K562 (cell line): Measurements from ENCODE around the gene RARRES2. TPM values are rescaled to one million over a fixed set of nuclear protein-coding genes. Genes with fewer than 3 reads are reported as not detected.
A peak's percentile ranks its signal among the peaks of the same experiment; 100 is the strongest.

ENCODE experiments used
- ARID1B ChIP-seq: fragments of 450-650 bp; IDR thresholded peaks from 2 replicates; pipeline ENCODE4 v1.6.1; 2016; ENCODE audit warnings: antibody characterized with exemption, mild to moderate bottlenecking, inconsistent platforms
- CREB1 ChIP-seq, 2 experiments: sonication (generic) in 1 of 2; formaldehyde crosslinking in 1 of 2; IDR thresholded peaks; 2 replicates each; pipeline versions ENCODE4 v1.6.1 to v1.8.0; 2012 to 2022; ENCODE audit warnings: inconsistent platforms in 1 of 2, mild to moderate bottlenecking in 1 of 2, missing genetic modification reagents in 1 of 2, moderate library complexity in 1 of 2
- ELF1 ChIP-seq: fragments of 200-800 bp; sonication (Bioruptor generic); IDR thresholded peaks from 2 replicates; pipeline ENCODE4 v1.6.1; 2016; ENCODE audit warnings: missing genetic modification characterization, missing compliant biosample characterization
- ELF2 ChIP-seq: fragments of 250-450 bp; sonication (Bioruptor Pico); IDR thresholded peaks from 2 replicates; pipeline ENCODE4 v1.5.0; 2021; ENCODE audit warnings: mild to moderate bottlenecking
- KAT2B ChIP-seq: IDR thresholded peaks from one replicate; pipeline ENCODE4 v1.6.1; 2012; ENCODE audit warnings: low read depth, mild to moderate bottlenecking, control low read depth, inconsistent platforms, low read length, moderate library complexity
- NFYB ChIP-seq: IDR thresholded peaks from 2 replicates; pipeline ENCODE4 v1.6.1; 2011; ENCODE audit warnings: mild to moderate bottlenecking, moderate library complexity; ENCODE audit not compliant: insufficient read length; ENCODE audit errors: extremely low read depth
- NUFIP1 ChIP-seq: fragments of 450-650 bp; IDR thresholded peaks from 2 replicates; pipeline ENCODE4 v1.6.1; 2018; ENCODE audit not compliant: partially characterized antibody
- POLR2B ChIP-seq: fragments of 450-650 bp; IDR thresholded peaks from 2 replicates; pipeline ENCODE4 v1.6.1; 2018; ENCODE audit warnings: low read depth; ENCODE audit not compliant: partially characterized antibody
- PTRF ChIP-seq: fragments of 450-650 bp; IDR thresholded peaks from 2 replicates; pipeline ENCODE4 v1.6.1; 2016; ENCODE audit warnings: mild to moderate bottlenecking, missing genetic modification characterization, missing compliant biosample characterization
- RFX1 ChIP-seq: fragments of 450-650 bp; IDR thresholded peaks from 2 replicates; pipeline ENCODE4 v1.6.1; 2016; ENCODE audit warnings: mild to moderate bottlenecking, moderate library complexity
- SAP30 ChIP-seq: fragments of 200-600 bp; sonication (generic); IDR thresholded peaks from 2 replicates; pipeline ENCODE4 v1.6.1; 2012; ENCODE audit warnings: borderline replicate concordance, low read depth, mild to moderate bottlenecking, moderate library complexity, low read length, control low read depth, inconsistent platforms; ENCODE audit not compliant: insufficient read depth, poor library complexity, severe bottlenecking
- TGIF2 ChIP-seq: sonication (generic); formaldehyde crosslinking; IDR thresholded peaks from 2 replicates; pipeline ENCODE4 v1.8.1; 2022; ENCODE audit warnings: mild to moderate bottlenecking, missing genetic modification reagents, moderate library complexity
- THRAP3 ChIP-seq: fragments of 450-650 bp; IDR thresholded peaks from 2 replicates; pipeline ENCODE4 v1.6.1; 2016; ENCODE audit warnings: mild to moderate bottlenecking, inconsistent platforms, borderline replicate concordance
- ZNF668 ChIP-seq: fragments of 250-450 bp; sonication (Bioruptor Pico); IDR thresholded peaks from 2 replicates; pipeline ENCODE4 v1.8.0; 2022; ENCODE audit warnings: mild to moderate bottlenecking, inconsistent platforms
- ZNF695 ChIP-seq: fragments of 450-650 bp; formaldehyde crosslinking; IDR thresholded peaks from 2 replicates; pipeline ENCODE4 v1.4.0; 2020; ENCODE audit warnings: mild to moderate bottlenecking, moderate library complexity
- polyA plus RNA-seq, 8 experiments: library from polyadenylated mRNA; depleted of rRNA in 4 of 8; stranded (reverse) in 5 of 8; unstranded in 3 of 8; fragments of >200 nt; fragmentation: Nextera tagmentation in 2 of 8; fragmentation: Illumina TruSeq in 1 of 8; extraction: Ambion mirVana in 2 of 8; extraction: Trizol in 1 of 8; gene quantifications; 2 replicates each; pipeline versions ENCODE4 v1.2.1 to v1.2.3, GENCODE V29; 2011 to 2014; ENCODE audit warnings: inconsistent platforms in 1 of 8, missing spikeins in 1 of 8
- total RNA-seq, 7 experiments: library from RNA; depleted of rRNA in 6 of 7; stranded (reverse); fragments of >200 nt in 6 of 7; fragmentation: Illumina TruSeq in 2 of 7; extraction: Trizol in 2 of 7; gene quantifications; 2 replicates each; pipeline versions ENCODE4 v1.2.1 to v1.2.3, GENCODE V29; 2011 to 2021; ENCODE audit warnings: low replicate concordance in 1 of 7
- TF ChIP-seq, protein P1 (sequence below): fragments of 250-450 bp; sonication (Bioruptor Pico); IDR thresholded peaks from 2 replicates; pipeline ENCODE4 v1.8.0; 2021; ENCODE audit warnings: moderate library complexity, mild to moderate bottlenecking, inconsistent platforms
- TF ChIP-seq, protein P2 (sequence below): sonication (generic); formaldehyde crosslinking; IDR thresholded peaks from 2 replicates; pipeline ENCODE4 v1.9.0; 2022; ENCODE audit warnings: mild to moderate bottlenecking, missing genetic modification reagents
- TF ChIP-seq, protein P3 (sequence below): fragments of 200-800 bp; sonication (Bioruptor generic); IDR thresholded peaks from 2 replicates; pipeline ENCODE4 v1.6.1; 2016; ENCODE audit warnings: missing genetic modification characterization, missing compliant biosample characterization
- TF ChIP-seq, protein P4 (sequence below): fragments of 250-450 bp; sonication (Bioruptor Pico); IDR thresholded peaks from 2 replicates; pipeline ENCODE4 v1.5.0; 2021
- TF ChIP-seq, protein P5 (sequence below): fragments of 450-650 bp; conservative IDR thresholded peaks from 2 replicates; pipeline ENCODE4 v1.6.1; 2016; ENCODE audit warnings: missing genetic modification characterization, low read depth, mild to moderate bottlenecking, control low read depth, missing compliant biosample characterization

The RARRES2 gene
- total and polyA plus RNA-seq, 9 of the 15 experiments (the other 6 are each of a cell fraction or from before 2014, with no cell fraction given) = 0.11 to 1.7 (median 0.23) TPM; not detected in 6

DNA sequence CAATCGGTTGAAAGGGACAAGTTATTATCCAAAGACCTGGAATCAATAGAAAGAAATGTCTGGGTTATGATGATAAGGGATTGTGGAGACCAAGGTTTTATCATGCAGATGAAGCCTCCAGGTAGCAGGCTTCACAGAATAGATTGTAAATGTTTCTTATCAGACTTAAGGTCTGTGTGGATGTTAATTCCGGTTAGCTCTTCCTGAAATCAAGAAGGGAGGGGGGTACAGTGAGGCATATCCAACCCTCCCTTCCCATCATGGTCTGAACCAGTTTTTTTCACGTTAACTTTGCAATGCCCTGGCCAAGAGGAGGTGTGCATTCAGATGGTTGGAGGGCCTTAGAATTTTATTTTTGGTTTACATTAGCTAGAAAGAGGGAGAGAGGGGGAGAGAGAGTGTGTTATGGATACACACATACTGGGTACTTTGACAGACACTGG, 28.0 kb downstream of the RARRES2 start (continued):
- TF ChIP-seq POLR2B (no peak), CREB1 (IDR thresholded peaks at IDR 0.05) (peak; percentile 32), CREB1 (CRISPR knock-in tag; IDR thresholded peaks at IDR 0.05) (no peak), ARID1B (peak; percentile 98), THRAP3 (no peak), ELF1 (tag) (peak; percentile 55; the same call in 1 of the 2 replicates), TGIF2 (CRISPR knock-in tag) (no peak), KAT2B (no peak), NUFIP1 (no peak), RFX1 (no peak), PTRF (tag) (no peak), NFYB (no peak), ZNF695 (CRISPR knock-in tag) (no peak), ZNF668 (no peak), ELF2 (CRISPR knock-in tag) (no peak), SAP30 (no peak)
- TF ChIP-seq, protein P1, sequence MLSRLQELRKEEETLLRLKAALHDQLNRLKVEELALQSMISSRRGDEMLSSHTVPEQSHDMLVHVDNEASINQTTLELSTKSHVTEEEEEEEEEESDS (CRISPR knock-in tag) = no peak
- TF ChIP-seq, protein P2, sequence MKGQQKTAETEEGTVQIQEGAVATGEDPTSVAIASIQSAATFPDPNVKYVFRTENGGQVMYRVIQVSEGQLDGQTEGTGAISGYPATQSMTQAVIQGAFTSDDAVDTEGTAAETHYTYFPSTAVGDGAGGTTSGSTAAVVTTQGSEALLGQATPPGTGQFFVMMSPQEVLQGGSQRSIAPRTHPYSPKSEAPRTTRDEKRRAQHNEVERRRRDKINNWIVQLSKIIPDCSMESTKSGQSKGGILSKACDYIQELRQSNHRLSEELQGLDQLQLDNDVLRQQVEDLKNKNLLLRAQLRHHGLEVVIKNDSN (CRISPR knock-in tag) = no peak
- TF ChIP-seq, protein P3, sequence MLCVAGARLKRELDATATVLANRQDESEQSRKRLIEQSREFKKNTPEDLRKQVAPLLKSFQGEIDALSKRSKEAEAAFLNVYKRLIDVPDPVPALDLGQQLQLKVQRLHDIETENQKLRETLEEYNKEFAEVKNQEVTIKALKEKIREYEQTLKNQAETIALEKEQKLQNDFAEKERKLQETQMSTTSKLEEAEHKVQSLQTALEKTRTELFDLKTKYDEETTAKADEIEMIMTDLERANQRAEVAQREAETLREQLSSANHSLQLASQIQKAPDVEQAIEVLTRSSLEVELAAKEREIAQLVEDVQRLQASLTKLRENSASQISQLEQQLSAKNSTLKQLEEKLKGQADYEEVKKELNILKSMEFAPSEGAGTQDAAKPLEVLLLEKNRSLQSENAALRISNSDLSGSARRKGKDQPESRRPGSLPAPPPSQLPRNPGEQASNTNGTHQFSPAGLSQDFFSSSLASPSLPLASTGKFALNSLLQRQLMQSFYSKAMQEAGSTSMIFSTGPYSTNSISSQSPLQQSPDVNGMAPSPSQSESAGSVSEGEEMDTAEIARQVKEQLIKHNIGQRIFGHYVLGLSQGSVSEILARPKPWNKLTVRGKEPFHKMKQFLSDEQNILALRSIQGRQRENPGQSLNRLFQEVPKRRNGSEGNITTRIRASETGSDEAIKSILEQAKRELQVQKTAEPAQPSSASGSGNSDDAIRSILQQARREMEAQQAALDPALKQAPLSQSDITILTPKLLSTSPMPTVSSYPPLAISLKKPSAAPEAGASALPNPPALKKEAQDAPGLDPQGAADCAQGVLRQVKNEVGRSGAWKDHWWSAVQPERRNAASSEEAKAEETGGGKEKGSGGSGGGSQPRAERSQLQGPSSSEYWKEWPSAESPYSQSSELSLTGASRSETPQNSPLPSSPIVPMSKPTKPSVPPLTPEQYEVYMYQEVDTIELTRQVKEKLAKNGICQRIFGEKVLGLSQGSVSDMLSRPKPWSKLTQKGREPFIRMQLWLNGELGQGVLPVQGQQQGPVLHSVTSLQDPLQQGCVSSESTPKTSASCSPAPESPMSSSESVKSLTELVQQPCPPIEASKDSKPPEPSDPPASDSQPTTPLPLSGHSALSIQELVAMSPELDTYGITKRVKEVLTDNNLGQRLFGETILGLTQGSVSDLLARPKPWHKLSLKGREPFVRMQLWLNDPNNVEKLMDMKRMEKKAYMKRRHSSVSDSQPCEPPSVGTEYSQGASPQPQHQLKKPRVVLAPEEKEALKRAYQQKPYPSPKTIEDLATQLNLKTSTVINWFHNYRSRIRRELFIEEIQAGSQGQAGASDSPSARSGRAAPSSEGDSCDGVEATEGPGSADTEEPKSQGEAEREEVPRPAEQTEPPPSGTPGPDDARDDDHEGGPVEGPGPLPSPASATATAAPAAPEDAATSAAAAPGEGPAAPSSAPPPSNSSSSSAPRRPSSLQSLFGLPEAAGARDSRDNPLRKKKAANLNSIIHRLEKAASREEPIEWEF (CRISPR knock-in tag) = no peak; the same call in 1 of the 2 replicates
- TF ChIP-seq, protein P4, sequence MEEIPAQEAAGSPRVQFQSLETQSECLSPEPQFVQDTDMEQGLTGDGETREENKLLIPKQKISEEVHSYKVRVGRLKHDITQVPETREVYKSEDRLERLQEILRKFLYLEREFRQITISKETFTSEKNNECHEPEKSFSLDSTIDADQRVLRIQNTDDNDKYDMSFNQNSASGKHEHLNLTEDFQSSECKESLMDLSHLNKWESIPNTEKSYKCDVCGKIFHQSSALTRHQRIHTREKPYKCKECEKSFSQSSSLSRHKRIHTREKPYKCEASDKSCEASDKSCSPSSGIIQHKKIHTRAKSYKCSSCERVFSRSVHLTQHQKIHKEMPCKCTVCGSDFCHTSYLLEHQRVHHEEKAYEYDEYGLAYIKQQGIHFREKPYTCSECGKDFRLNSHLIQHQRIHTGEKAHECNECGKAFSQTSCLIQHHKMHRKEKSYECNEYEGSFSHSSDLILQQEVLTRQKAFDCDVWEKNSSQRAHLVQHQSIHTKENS = no peak
- TF ChIP-seq, protein P5, sequence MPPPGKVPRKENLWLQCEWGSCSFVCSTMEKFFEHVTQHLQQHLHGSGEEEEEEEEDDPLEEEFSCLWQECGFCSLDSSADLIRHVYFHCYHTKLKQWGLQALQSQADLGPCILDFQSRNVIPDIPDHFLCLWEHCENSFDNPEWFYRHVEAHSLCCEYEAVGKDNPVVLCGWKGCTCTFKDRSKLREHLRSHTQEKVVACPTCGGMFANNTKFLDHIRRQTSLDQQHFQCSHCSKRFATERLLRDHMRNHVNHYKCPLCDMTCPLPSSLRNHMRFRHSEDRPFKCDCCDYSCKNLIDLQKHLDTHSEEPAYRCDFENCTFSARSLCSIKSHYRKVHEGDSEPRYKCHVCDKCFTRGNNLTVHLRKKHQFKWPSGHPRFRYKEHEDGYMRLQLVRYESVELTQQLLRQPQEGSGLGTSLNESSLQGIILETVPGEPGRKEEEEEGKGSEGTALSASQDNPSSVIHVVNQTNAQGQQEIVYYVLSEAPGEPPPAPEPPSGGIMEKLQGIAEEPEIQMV = no peak
